Natural killer cell treated with Interleukin-12 subunit alpha and Interleukin-12 subunit beta and Interleukin-15 and Interleukin-18, amount 100 ng/mL, for 72 hours (primary cell): ENCODE data around the gene RTN3. TPM values are rescaled to one million over a fixed set of nuclear protein-coding genes. Genes with fewer than 3 reads are reported as not detected.
"Not testable (repeated sequence)": the region's sequence is repeated elsewhere in the genome, so short reads cannot be mapped to it uniquely, and the experiment has no call there.

Experiments
- ATAC-seq, 2 donors: fragments of 150-1000 bp; cut with Tn5 transposase in 1 of 2; sonication (Bioruptor Pico), chemical (Tn5 transposase) in 1 of 2; 2 replicates each; pipeline ENCODE4 v1.10.0; 2021
- DNase-seq: peaks from one replicate; pipeline ENCODE4 v3.0.0; 2022; ENCODE audit warnings: low spot score
- H3K27ac Mint-ChIP-seq, 2 donors: 1 replicate in 1 of 2; 2 replicates in 1 of 2; pipeline ENCODE4 v1.8.0; 2022; ENCODE audit warnings: mixed read lengths in 2 of 2, mild to moderate bottlenecking in 1 of 2, moderate library complexity in 1 of 2
- H3K27me3 Mint-ChIP-seq, 2 donors: 1 replicate in 1 of 2; 2 replicates in 1 of 2; pipeline ENCODE4 v1.8.0; 2022; ENCODE audit warnings: mixed read lengths in 2 of 2
- H3K36me3 Mint-ChIP-seq: one replicate; pipeline ENCODE4 v1.8.0; 2022; ENCODE audit warnings: mixed read lengths
- H3K4me1 Mint-ChIP-seq, 2 donors: 1 replicate in 1 of 2; 2 replicates in 1 of 2; pipeline ENCODE4 v1.8.0; 2022; ENCODE audit warnings: low read depth in 2 of 2, mixed read lengths in 2 of 2, mild to moderate bottlenecking in 1 of 2
- H3K4me3 Mint-ChIP-seq: one replicate; pipeline ENCODE4 v1.8.0; 2022; ENCODE audit warnings: mixed read lengths
- H3K9me3 Mint-ChIP-seq: 2 replicates; pipeline ENCODE4 v1.8.0; 2022; ENCODE audit warnings: mixed read lengths
- total RNA-seq, 2 donors: library from RNA; stranded (reverse); gene quantifications; one replicate each; pipeline ENCODE4 v1.2.3, GENCODE V29; 2022

Gene RTN3
- total RNA-seq, 2 donors from 2014 or later: 52.3 to 55.3 TPM

- H3K4me3 Mint-ChIP-seq: peak overlapping the region; percentile 79
- DNase-seq: peak; percentile 64
- peaks cover 13 to 17% of the 10 kb centered on the region in 2 donors for H3K4me1 Mint-ChIP-seq
- no peaks in the 10 kb centered on the region for H3K9me3 Mint-ChIP-seq
- H3K36me3 Mint-ChIP-seq: no peaks in the 10 kb centered on the region
- ATAC-seq: peak; percentile 59 to 68
- peak overlapping the region; percentile 60 to 93 for H3K27ac Mint-ChIP-seq
- H3K27me3 Mint-ChIP-seq: no peaks in the 10 kb centered on the region
These were observed 10.6 kb upstream of the RTN3 start for GRCh38 chr11:63670433-63671321.

GRCh38 chr11:63671322-63672155 lies 9.8 kb upstream of the RTN3 start, which contains the start of gene ATL3:
TSS of gene ATL3 (minus strand) at chr11:63671376. CDS start at chr11:63671335, 41 bp downstream.
- Mint-ChIP-seq H3K27me3 (no peaks in the 10 kb centered on the region), H3K36me3 (no peaks in the 10 kb centered on the region), H3K27ac (peak within 1 kb of the TSS; percentile 60 to 93), H3K4me1 (peaks cover 13 to 17% of the 10 kb centered on the region in 2 donors), H3K9me3 (no peaks in the 10 kb centered on the region), H3K4me3 (peak within 1 kb of the TSS; percentile 79)
- DNase-seq (peak; percentile 94), ATAC-seq (peak; percentile 96 to 97)

- H3K27ac Mint-ChIP-seq: peak overlapping the region; percentile 60 to 78
- no peaks in the 10 kb centered on the region for H3K9me3 Mint-ChIP-seq
- no peaks in the 10 kb centered on the region for H3K27me3 Mint-ChIP-seq
- peak overlapping the region; percentile 49 for H3K4me3 Mint-ChIP-seq
- no peaks in the 10 kb centered on the region for H3K36me3 Mint-ChIP-seq
- DNase-seq (no peak), ATAC-seq (no peak)
- peaks cover 13 to 17% of the 10 kb centered on the region in 2 donors for H3K4me1 Mint-ChIP-seq
These were observed 9.2 kb upstream of the RTN3 start for GRCh38 chr11:63672156-63672463.

GRCh38 chr11:63672936-63673539 lies 8.3 kb upstream of the RTN3 start:
- peak overlapping the region; percentile 49 for H3K4me3 Mint-ChIP-seq
- ATAC-seq: no peak
- peak overlapping the region; percentile 60 to 78 for H3K27ac Mint-ChIP-seq

DNA sequence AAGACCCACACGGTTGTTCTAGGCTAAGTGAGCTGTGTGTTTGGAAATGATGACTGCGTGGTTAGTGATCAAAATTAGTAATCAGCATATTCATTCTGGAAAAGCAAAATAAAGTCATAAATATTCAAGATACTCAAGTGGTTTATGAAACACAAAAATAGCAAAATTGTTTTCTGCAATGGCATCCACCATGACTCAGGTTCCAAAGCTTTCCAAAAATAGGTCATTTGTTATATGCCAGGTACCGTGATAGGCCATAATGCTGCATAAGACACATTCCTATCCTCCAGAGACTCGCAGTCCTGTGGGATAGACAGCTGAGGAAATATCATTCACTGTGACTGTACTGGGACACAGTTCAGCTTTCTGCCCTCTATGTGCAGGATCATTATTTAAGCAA lies 7.7 kb upstream of the RTN3 start:
- no peak overlapping the region for H3K4me3 Mint-ChIP-seq
- H3K27ac Mint-ChIP-seq: no peak overlapping the region
- H3K4me1 Mint-ChIP-seq: peaks cover 7 to 12% of the 10 kb centered on the region in 2 donors
- no peak for DNase-seq
- H3K36me3 Mint-ChIP-seq: no peaks in the 10 kb centered on the region
- no peak for ATAC-seq
- H3K27me3 Mint-ChIP-seq: no peaks in the 10 kb centered on the region
- H3K9me3 Mint-ChIP-seq: no peaks in the 10 kb centered on the region

More at GRCh38 chr11:63672936-63673539, 8.3 kb upstream of the RTN3 start:
- H3K36me3 Mint-ChIP-seq: no peaks in the 10 kb centered on the region
- no peaks in the 10 kb centered on the region for H3K27me3 Mint-ChIP-seq
- H3K4me1 Mint-ChIP-seq: peaks cover 9 to 12% of the 10 kb centered on the region in 2 donors
- no peaks in the 10 kb centered on the region for H3K9me3 Mint-ChIP-seq
- no peak for DNase-seq

- DNase-seq (no peak), ATAC-seq (peak in 1 of 2 donors; percentile 37)
- Mint-ChIP-seq H3K36me3 (no peaks in the 10 kb centered on the region), H3K9me3 (no peaks in the 10 kb centered on the region), H3K4me1 (peaks cover 24 to 30% of the 10 kb centered on the region in 2 donors), H3K27me3 (no peaks in the 10 kb centered on the region), H3K27ac (peak overlapping the region; percentile 75 to 78), H3K4me3 (peak overlapping the region; percentile 94)
These were observed 423 bp upstream of the RTN3 start for GRCh38 chr11:63680834-63681320.

DNA sequence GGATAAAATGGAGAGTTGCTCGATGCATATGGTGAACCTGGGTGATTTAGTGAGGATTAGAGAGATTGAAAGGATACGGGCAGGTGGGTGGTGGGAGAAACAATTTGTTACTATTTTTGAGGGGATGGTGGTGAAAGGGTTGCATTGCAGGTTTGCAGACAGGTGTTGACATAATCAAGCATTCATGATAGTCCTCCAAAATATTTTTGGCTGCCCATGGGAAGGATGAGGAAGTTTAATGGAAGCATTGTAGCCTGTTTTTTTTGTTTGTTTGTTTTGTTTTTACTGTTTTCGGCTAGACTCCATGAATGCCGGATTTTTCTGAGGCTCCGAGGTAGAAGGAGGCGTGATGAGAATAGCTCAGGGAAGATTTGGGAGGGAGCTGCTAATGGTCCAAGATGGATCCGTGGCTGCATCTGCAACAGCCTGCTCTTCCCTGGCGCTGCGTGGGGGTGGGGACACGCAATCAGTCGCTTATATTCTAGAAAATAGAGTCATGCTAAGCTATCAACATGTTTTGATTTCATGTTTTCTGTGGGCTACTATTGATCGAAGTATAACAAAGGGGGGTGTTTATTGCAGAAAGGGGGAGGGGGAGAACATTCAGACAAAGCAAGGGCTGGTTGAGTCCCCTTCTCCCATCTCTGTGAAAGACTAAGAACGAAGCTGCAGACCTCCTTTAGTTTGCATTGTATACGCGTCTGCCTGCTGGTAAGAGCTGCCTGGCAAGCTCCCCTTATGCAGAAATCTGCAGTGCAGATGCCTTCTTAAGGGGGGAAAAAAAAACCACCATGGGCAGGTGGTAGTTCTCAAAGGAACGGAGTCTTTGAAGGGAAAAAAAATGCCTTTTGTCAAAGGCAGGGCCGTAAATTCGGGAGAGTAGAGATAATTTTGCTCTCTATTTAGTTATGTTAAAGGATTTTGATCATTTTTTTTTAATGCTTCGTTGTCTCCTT lies 1.0 kb downstream of the RTN3 start:
- Mint-ChIP-seq H3K27ac (peak overlapping the region; percentile 75 to 78), H3K27me3 (no peaks in the 10 kb centered on the region), H3K9me3 (no peaks in the 10 kb centered on the region), H3K4me1 (peaks cover 24 to 30% of the 10 kb centered on the region in 2 donors), H3K4me3 (peak overlapping the region; percentile 94), H3K36me3 (no peaks in the 10 kb centered on the region)
- DNase-seq: no peak
- no peak for ATAC-seq

DNA sequence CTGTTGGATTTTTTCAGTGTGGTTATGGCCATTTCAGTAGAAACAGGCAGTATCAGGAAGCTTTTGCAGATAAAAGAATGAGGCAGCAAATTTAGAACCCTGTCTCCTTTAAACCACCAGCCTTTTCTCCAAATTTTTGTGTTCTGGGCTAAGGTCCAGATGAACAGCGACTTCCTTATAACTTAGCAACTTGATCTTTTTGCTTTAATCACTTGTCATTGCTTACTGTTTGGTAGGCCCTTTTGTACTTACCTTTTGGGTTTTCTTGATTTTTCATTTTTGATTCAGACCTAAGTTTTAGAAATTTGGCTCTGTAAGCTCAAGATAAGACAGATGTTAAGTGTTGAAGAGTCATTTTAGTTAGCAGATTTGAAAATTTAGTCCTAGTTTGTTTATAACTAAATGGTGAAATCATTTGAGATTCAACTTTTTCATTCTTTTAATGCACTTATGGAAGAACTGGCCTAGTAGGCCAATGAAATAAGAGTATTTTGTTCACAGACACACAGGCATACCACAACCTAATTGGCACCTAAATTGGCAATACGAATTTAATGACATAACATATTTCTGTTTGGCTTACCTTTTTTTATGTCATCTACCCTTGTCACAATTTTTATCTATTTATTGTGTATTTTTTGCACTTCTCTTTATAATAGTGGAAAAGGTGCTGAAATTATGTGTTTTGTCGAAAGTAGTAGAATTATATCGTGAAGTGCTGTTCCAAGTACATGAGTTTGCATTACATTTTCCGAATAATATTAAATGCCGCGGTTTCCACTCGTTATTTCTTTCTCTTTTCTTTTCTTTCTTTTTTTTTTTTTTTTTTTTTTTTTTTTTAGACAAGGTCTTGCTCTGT lies 2.1 kb downstream of the RTN3 start:
- Mint-ChIP-seq H3K27me3 (no peaks in the 10 kb centered on the region), H3K9me3 (no peaks in the 10 kb centered on the region), H3K36me3 (no peaks in the 10 kb centered on the region), H3K27ac (no peak overlapping the region), H3K4me1 (peaks cover 28 to 34% of the 10 kb centered on the region in 2 donors), H3K4me3 (peak overlapping the region; percentile 94)
- DNase-seq (no peak), ATAC-seq (no peak)

- H3K9me3 Mint-ChIP-seq, H3K27me3 Mint-ChIP-seq, ATAC-seq, H3K36me3 Mint-ChIP-seq, H3K27ac Mint-ChIP-seq, DNase-seq, H3K4me3 Mint-ChIP-seq: not testable (repeated sequence)
- H3K4me1 Mint-ChIP-seq: peaks cover 36 to 45% of the 10 kb centered on the region in 2 donors
These were observed 3.9 kb downstream of the RTN3 start for GRCh38 chr11:63685158-63685721.

GRCh38 chr11:63686926-63687325 lies 5.6 kb downstream of the RTN3 start:
- Mint-ChIP-seq H3K27me3 (no peaks in the 10 kb centered on the region), H3K9me3 (no peaks in the 10 kb centered on the region), H3K27ac (no peak overlapping the region), H3K4me3 (no peak overlapping the region), H3K4me1 (peaks cover 31 to 34% of the 10 kb centered on the region in 2 donors), H3K36me3 (no peaks in the 10 kb centered on the region)
- ATAC-seq (no peak), DNase-seq (no peak)

- Mint-ChIP-seq H3K27ac (no peak overlapping the region), H3K36me3 (no peaks in the 10 kb centered on the region), H3K4me3 (no peak overlapping the region), H3K27me3 (no peaks in the 10 kb centered on the region), H3K4me1 (peaks cover 21 to 25% of the 10 kb centered on the region in 2 donors), H3K9me3 (no peaks in the 10 kb centered on the region)
- DNase-seq (no peak), ATAC-seq (peak in 1 of 2 donors; percentile 53)
These were observed 6.5 kb downstream of the RTN3 start for GRCh38 chr11:63687845-63688244.

GRCh38 chr11:63694596-63694995 lies 13.3 kb downstream of the RTN3 start:
- Mint-ChIP-seq H3K27me3 (no peaks in the 10 kb centered on the region), H3K4me3 (no peak overlapping the region), H3K4me1 (peaks cover 9 to 17% of the 10 kb centered on the region in 2 donors), H3K27ac (no peak overlapping the region), H3K36me3 (no peaks in the 10 kb centered on the region), H3K9me3 (no peaks in the 10 kb centered on the region)
- DNase-seq: no peak
- ATAC-seq: no peak
